ENCODE measurements around the gene PHF21B. TPM values are rescaled to one million over a fixed set of nuclear protein-coding genes. Genes with fewer than 3 reads are reported as not detected.

PHF21B gene
- total RNA-seq, 1 donor from 2014 or later: 19.0 TPM

DNA sequence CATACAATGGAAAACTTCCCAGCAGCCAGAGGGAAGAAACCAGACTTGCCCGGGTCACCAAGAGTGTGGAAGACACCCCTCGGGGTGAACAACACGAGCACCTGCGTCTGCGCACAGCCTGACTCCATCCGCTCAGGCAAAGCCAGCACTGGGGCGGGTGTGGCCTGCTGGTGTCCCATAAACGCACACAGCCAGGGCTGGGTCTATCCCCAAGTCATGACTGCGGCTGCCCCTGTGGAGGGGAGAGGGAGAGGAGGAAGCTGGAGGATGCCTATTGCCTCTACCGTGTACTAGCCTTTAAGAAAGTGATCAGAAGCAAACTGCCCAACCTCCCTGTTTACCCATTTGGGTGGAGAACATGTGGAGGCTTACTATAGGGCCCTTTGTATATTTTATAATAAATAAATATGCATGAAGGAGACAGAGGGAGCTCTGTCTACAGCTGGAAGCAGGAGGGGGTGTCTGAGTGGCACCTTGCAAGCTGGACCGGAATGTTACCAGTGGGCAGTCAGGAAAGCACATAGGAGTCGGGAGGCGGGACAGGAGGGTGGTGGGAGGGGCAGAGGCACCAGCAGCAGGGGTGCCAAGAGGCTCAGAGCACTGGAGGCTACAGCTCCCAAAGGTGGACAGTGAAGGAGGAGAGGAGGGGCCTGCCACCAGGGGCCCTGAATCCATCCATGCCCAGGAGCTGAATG, 79.6 kb downstream of the PHF21B start:
- DNase-seq (ENCODE audit: extremely low spot score, unreplicated experiment): no peak

GRCh38 chr22:44929359-44930015, 80.3 kb downstream of the PHF21B start:
- Mint-ChIP-seq H3K36me3 (peaks cover 6% of the 10 kb centered on the region), H3K4me3 (no peak overlapping the region), H3K9me3 (no peaks in the 10 kb centered on the region), H3K27me3 (peaks cover 11% of the 10 kb centered on the region), H3K4me1 (ENCODE audit: unreplicated experiment) (peaks cover 31% of the 10 kb centered on the region), H3K27ac (no peak overlapping the region)
- DNase-seq (ENCODE audit: extremely low spot score, unreplicated experiment): no peak
- TF ChIP-seq, protein P1, sequence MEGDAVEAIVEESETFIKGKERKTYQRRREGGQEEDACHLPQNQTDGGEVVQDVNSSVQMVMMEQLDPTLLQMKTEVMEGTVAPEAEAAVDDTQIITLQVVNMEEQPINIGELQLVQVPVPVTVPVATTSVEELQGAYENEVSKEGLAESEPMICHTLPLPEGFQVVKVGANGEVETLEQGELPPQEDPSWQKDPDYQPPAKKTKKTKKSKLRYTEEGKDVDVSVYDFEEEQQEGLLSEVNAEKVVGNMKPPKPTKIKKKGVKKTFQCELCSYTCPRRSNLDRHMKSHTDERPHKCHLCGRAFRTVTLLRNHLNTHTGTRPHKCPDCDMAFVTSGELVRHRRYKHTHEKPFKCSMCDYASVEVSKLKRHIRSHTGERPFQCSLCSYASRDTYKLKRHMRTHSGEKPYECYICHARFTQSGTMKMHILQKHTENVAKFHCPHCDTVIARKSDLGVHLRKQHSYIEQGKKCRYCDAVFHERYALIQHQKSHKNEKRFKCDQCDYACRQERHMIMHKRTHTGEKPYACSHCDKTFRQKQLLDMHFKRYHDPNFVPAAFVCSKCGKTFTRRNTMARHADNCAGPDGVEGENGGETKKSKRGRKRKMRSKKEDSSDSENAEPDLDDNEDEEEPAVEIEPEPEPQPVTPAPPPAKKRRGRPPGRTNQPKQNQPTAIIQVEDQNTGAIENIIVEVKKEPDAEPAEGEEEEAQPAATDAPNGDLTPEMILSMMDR (conservative IDR thresholded peaks at IDR 0.05): no peak

More for the DNA sequence above, 79.6 kb downstream of the PHF21B start:
- Mint-ChIP-seq H3K27me3 (peaks cover 11% of the 10 kb centered on the region), H3K9me3 (no peaks in the 10 kb centered on the region), H3K36me3 (peaks cover 1% of the 10 kb centered on the region), H3K4me1 (ENCODE audit: unreplicated experiment) (peaks cover 31% of the 10 kb centered on the region), H3K4me3 (no peak overlapping the region), H3K27ac (no peak overlapping the region)
- TF ChIP-seq, protein P1 (conservative IDR thresholded peaks at IDR 0.05): no peak

DNA sequence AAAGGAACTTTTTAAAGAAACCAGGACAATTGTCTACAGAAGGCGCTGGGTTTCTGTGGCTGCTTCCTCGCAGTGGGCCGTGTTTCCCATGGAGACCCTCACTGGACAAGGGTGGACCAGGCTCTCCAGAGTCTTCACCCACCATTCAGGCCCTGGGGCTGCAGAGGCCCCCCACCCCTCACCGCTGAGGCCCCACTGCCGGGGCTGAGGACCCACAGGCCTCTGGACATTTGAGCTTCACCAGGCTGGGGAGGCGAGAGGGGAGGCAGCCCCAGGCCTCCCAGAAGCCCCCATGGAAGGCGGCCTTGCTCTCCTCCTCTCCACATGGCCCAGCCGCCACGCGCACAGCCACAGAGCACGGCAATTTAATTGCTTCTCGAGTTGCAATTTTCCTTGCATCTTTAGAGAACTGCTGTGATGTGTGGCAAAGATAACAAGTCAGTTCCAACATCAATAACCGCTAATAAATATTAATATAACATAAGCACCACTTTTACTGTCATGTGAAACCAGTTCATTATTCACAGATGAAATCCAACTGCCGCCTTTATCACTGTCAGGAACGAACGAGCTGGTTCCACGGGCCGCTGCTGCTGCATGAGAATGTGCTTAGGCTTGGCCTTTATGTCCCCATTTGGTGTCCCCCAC, 81.0 kb downstream of the PHF21B start:
- Mint-ChIP-seq H3K27ac (no peak overlapping the region), H3K27me3 (peaks cover 11% of the 10 kb centered on the region), H3K4me3 (no peak overlapping the region), H3K9me3 (no peaks in the 10 kb centered on the region), H3K4me1 (ENCODE audit: unreplicated experiment) (peaks cover 31% of the 10 kb centered on the region), H3K36me3 (peaks cover 6% of the 10 kb centered on the region)
- no peak for DNase-seq (ENCODE audit: extremely low spot score, unreplicated experiment)
- TF ChIP-seq, protein P1 (conservative IDR thresholded peaks at IDR 0.05): no peak

DNA sequence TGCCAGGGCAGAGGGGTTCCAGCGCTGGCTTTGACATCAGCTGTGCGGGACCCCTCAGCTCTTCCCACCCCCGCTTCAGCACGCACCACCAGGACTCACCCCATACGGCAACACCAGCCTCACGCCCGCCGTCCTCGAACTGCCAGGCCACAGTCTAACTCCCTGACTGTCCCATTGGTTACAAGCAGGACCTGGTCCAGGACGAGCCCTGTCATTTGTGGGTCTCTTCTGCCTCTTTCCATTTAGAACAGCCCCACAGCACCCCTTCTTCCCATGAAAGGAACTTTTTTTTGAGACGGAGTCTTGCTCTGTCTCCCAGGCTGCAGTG, 81.7 kb downstream of the PHF21B start:
- H3K4me3 Mint-ChIP-seq: no peak overlapping the region
- H3K27ac Mint-ChIP-seq: no peak overlapping the region
- H3K9me3 Mint-ChIP-seq: no peaks in the 10 kb centered on the region
- peaks cover 26% of the 10 kb centered on the region for H3K4me1 Mint-ChIP-seq (ENCODE audit: unreplicated experiment)
- peaks cover 11% of the 10 kb centered on the region for H3K27me3 Mint-ChIP-seq
- TF ChIP-seq, protein P1 (conservative IDR thresholded peaks at IDR 0.05): no peak
- peaks cover 6% of the 10 kb centered on the region for H3K36me3 Mint-ChIP-seq
- DNase-seq (ENCODE audit: extremely low spot score, unreplicated experiment): no peak

- peaks cover 26% of the 10 kb centered on the region for H3K4me1 Mint-ChIP-seq (ENCODE audit: unreplicated experiment)
- no peak overlapping the region for H3K27ac Mint-ChIP-seq
- peaks cover 6% of the 10 kb centered on the region for H3K36me3 Mint-ChIP-seq
- no peaks in the 10 kb centered on the region for H3K9me3 Mint-ChIP-seq
- DNase-seq (ENCODE audit: extremely low spot score, unreplicated experiment): no peak
- TF ChIP-seq, protein P1 (conservative IDR thresholded peaks at IDR 0.05): no peak
- H3K4me3 Mint-ChIP-seq: no peak overlapping the region
- H3K27me3 Mint-ChIP-seq: peaks cover 11% of the 10 kb centered on the region
Observed at GRCh38 chr22:44927463-44928135, 82.2 kb downstream of the PHF21B start.
